ENCODE measurements around the gene BHMT.

- TF ChIP-seq EP300 (IDR thresholded peaks at IDR 0.05; ENCODE audit: borderline replicate concordance in 1 of 2, control insufficient read depth in 1 of 2, low read depth in 2 of 2, low read length in 2 of 2) (no peak), CTCF (IDR thresholded peaks at IDR 0.05 in 2 of 3, conservative IDR thresholded peaks at IDR 0.05 in 1 of 3; ENCODE audit: control insufficient read depth in 2 of 3, extremely low read depth in 1 of 3, insufficient read depth in 1 of 3, low read depth in 3 of 3, low read length in 3 of 3) (no peak), JUNB (IDR thresholded peaks at IDR 0.05) (no peak), POLR2A (IDR thresholded peaks at IDR 0.05; ENCODE audit: low read depth, low read length) (no peak), ZSCAN29 (IDR thresholded peaks at IDR 0.05) (no peak), JUND (IDR thresholded peaks at IDR 0.05; ENCODE audit: low read depth, low read length) (no peak), SMAD5 (IDR thresholded peaks at IDR 0.05; ENCODE audit: low read depth) (no peak), TCF7 (IDR thresholded peaks at IDR 0.05; ENCODE audit: borderline replicate concordance) (no peak), RAD21 (IDR thresholded peaks at IDR 0.05; ENCODE audit: insufficient read depth, low read depth, low read length) (no peak)
- TF ChIP-seq, protein P1, sequence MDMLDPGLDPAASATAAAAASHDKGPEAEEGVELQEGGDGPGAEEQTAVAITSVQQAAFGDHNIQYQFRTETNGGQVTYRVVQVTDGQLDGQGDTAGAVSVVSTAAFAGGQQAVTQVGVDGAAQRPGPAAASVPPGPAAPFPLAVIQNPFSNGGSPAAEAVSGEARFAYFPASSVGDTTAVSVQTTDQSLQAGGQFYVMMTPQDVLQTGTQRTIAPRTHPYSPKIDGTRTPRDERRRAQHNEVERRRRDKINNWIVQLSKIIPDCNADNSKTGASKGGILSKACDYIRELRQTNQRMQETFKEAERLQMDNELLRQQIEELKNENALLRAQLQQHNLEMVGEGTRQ (IDR thresholded peaks at IDR 0.05; ENCODE audit: borderline replicate concordance, low read depth, low read length): no peak
These were observed 23.1 kb upstream of the BHMT start for GRCh38 chr5:79088507-79088906.

Data from GM12878 (cell line).